ENCODE data around the gene LCE2B.
"Not testable (repeated sequence)": the region's sequence is repeated elsewhere in the genome, so short reads cannot be mapped to it uniquely, and the experiment has no call there.

Gene LCE2B

GRCh38 chr1:152685823-152686222 lies at the start of gene LCE2B:
LCE2B (plus strand) TSS chr1:152686123; CDS start chr1:152686844, 721 bp downstream.
- not testable (repeated sequence) for H3K36me3 Mint-ChIP-seq, H3K9me3 Mint-ChIP-seq, H3K27ac Mint-ChIP-seq, ATAC-seq, H3K4me1 Mint-ChIP-seq, H3K4me3 Mint-ChIP-seq
- H3K27me3 Mint-ChIP-seq, result peaks cover 51% of the 10 kb centered on the region

- no peak overlapping the region for H3K27ac Mint-ChIP-seq
- H3K4me1 Mint-ChIP-seq, result no peaks in the 10 kb centered on the region
- no peak for ATAC-seq
- H3K4me3 Mint-ChIP-seq, result no peak overlapping the region
- H3K36me3 Mint-ChIP-seq, result no peaks in the 10 kb centered on the region
- H3K27me3 Mint-ChIP-seq, result peaks cover 14% of the 10 kb centered on the region
- H3K9me3 Mint-ChIP-seq, result peaks cover 8% of the 10 kb centered on the region
These were observed 45.6 kb upstream of the LCE2B start for GRCh38 chr1:152640351-152640750.

GRCh38 chr1:152643945-152644344 lies 42.0 kb upstream of the LCE2B start:
- no peak overlapping the region for H3K27ac Mint-ChIP-seq
- no peak overlapping the region for H3K4me3 Mint-ChIP-seq
- peaks cover 6% of the 10 kb centered on the region for H3K9me3 Mint-ChIP-seq
- no peaks in the 10 kb centered on the region for H3K4me1 Mint-ChIP-seq
- H3K36me3 Mint-ChIP-seq, result no peaks in the 10 kb centered on the region
- H3K27me3 Mint-ChIP-seq, result peaks cover 43% of the 10 kb centered on the region
- ATAC-seq, result no peak

- H3K36me3 Mint-ChIP-seq, result no peaks in the 10 kb centered on the region
- no peak overlapping the region for H3K27ac Mint-ChIP-seq
- no peaks in the 10 kb centered on the region for H3K9me3 Mint-ChIP-seq
- ATAC-seq, result no peak
- H3K4me3 Mint-ChIP-seq, result no peak overlapping the region
- H3K4me1 Mint-ChIP-seq, result no peaks in the 10 kb centered on the region
- peaks cover 55% of the 10 kb centered on the region for H3K27me3 Mint-ChIP-seq
These were observed 40.8 kb upstream of the LCE2B start for GRCh38 chr1:152645146-152645545.

GRCh38 chr1:152646656-152647055 lies 39.3 kb upstream of the LCE2B start:
- no peak for ATAC-seq
- Mint-ChIP-seq H3K9me3 (no peaks in the 10 kb centered on the region), H3K27me3 (peaks cover 64% of the 10 kb centered on the region)

GRCh38 chr1:152654110-152654509 lies 31.8 kb upstream of the LCE2B start:
- H3K36me3 Mint-ChIP-seq, result no peaks in the 10 kb centered on the region
- H3K4me3 Mint-ChIP-seq, result no peak overlapping the region

More at GRCh38 chr1:152646656-152647055, 39.3 kb upstream of the LCE2B start:
- Mint-ChIP-seq H3K27ac (no peak overlapping the region), H3K4me3 (no peak overlapping the region), H3K4me1 (no peaks in the 10 kb centered on the region), H3K36me3 (no peaks in the 10 kb centered on the region)

GRCh38 chr1:152656459-152656858 lies 29.5 kb upstream of the LCE2B start:
- Mint-ChIP-seq H3K4me1 (peaks cover 5% of the 10 kb centered on the region), H3K9me3 (no peaks in the 10 kb centered on the region), H3K27ac (no peak overlapping the region), H3K27me3 (peaks cover 20% of the 10 kb centered on the region), H3K4me3 (no peak overlapping the region), H3K36me3 (no peaks in the 10 kb centered on the region)
- no peak for ATAC-seq

More at GRCh38 chr1:152654110-152654509, 31.8 kb upstream of the LCE2B start:
- Mint-ChIP-seq H3K4me1 (peaks cover 5% of the 10 kb centered on the region), H3K9me3 (no peaks in the 10 kb centered on the region), H3K27me3 (peaks cover 39% of the 10 kb centered on the region), H3K27ac (no peak overlapping the region)
- ATAC-seq, result no peak

GRCh38 chr1:152657677-152658076 lies 28.2 kb upstream of the LCE2B start:
- no peak overlapping the region for H3K27ac Mint-ChIP-seq
- no peak for ATAC-seq
- H3K36me3 Mint-ChIP-seq, result no peaks in the 10 kb centered on the region
- peaks cover 15% of the 10 kb centered on the region for H3K27me3 Mint-ChIP-seq
- peaks cover 5% of the 10 kb centered on the region for H3K4me1 Mint-ChIP-seq
- H3K4me3 Mint-ChIP-seq, result no peak overlapping the region
- H3K9me3 Mint-ChIP-seq, result no peaks in the 10 kb centered on the region

- Mint-ChIP-seq H3K36me3 (no peaks in the 10 kb centered on the region), H3K4me3 (no peak overlapping the region), H3K9me3 (no peaks in the 10 kb centered on the region), H3K27me3 (peaks cover 19% of the 10 kb centered on the region), H3K27ac (no peak overlapping the region), H3K4me1 (peaks cover 4% of the 10 kb centered on the region)
- ATAC-seq, result no peak
These were observed 27.3 kb upstream of the LCE2B start for GRCh38 chr1:152658649-152659048.

- H3K27ac Mint-ChIP-seq, result no peak within 1 kb of the TSS
- no peaks in the 10 kb centered on the region for H3K9me3 Mint-ChIP-seq
- H3K4me3 Mint-ChIP-seq, result no peak within 1 kb of the TSS
- H3K4me1 Mint-ChIP-seq, result no peaks in the 10 kb centered on the region
- H3K27me3 Mint-ChIP-seq, result peaks cover 27% of the 10 kb centered on the region
- no peaks in the 10 kb centered on the region for H3K36me3 Mint-ChIP-seq
- no peak for ATAC-seq
These were observed 22.8 kb upstream of the LCE2B start, which contains the start of gene LCE2D for GRCh38 chr1:152663098-152663497. LCE2D (plus strand) TSS chr1:152663380; CDS start chr1:152664106, 726 bp downstream.

- peaks cover 48% of the 10 kb centered on the region for H3K27me3 Mint-ChIP-seq
- not testable (repeated sequence) for H3K36me3 Mint-ChIP-seq, H3K27ac Mint-ChIP-seq, H3K4me1 Mint-ChIP-seq, H3K9me3 Mint-ChIP-seq, H3K4me3 Mint-ChIP-seq, ATAC-seq
These were observed 19.8 kb upstream of the LCE2B start for GRCh38 chr1:152666171-152666570.

- H3K36me3 Mint-ChIP-seq, result no peaks in the 10 kb centered on the region
- no peak overlapping the region for H3K27ac Mint-ChIP-seq
- ATAC-seq, result no peak
- no peaks in the 10 kb centered on the region for H3K4me1 Mint-ChIP-seq
- H3K4me3 Mint-ChIP-seq, result no peak overlapping the region
- peaks cover 45% of the 10 kb centered on the region for H3K27me3 Mint-ChIP-seq
- no peaks in the 10 kb centered on the region for H3K9me3 Mint-ChIP-seq
These were observed 18.3 kb upstream of the LCE2B start for GRCh38 chr1:152667648-152668047.

GRCh38 chr1:152673016-152673415 lies 12.9 kb upstream of the LCE2B start:
- no peak overlapping the region for H3K4me3 Mint-ChIP-seq
- no peaks in the 10 kb centered on the region for H3K4me1 Mint-ChIP-seq
- H3K27me3 Mint-ChIP-seq, result peaks cover 51% of the 10 kb centered on the region
- H3K27ac Mint-ChIP-seq, result no peak overlapping the region
- H3K36me3 Mint-ChIP-seq, result no peaks in the 10 kb centered on the region
- no peaks in the 10 kb centered on the region for H3K9me3 Mint-ChIP-seq
- ATAC-seq, result no peak

- not testable (repeated sequence) for H3K4me1 Mint-ChIP-seq, H3K36me3 Mint-ChIP-seq, H3K4me3 Mint-ChIP-seq, H3K27ac Mint-ChIP-seq, ATAC-seq, H3K9me3 Mint-ChIP-seq
- peaks cover 56% of the 10 kb centered on the region for H3K27me3 Mint-ChIP-seq
These were observed 10.9 kb upstream of the LCE2B start, which contains the start of gene LCE2C for GRCh38 chr1:152674983-152675382. LCE2C (plus strand) TSS chr1:152675279; CDS start chr1:152676016, 737 bp downstream.

- no peaks in the 10 kb centered on the region for H3K36me3 Mint-ChIP-seq
- ATAC-seq, result no peak
These were observed 6.5 kb upstream of the LCE2B start for GRCh38 chr1:152679459-152679858.

GRCh38 chr1:152681616-152682015 lies 4.3 kb upstream of the LCE2B start:
- H3K27ac Mint-ChIP-seq, result no peak overlapping the region
- no peaks in the 10 kb centered on the region for H3K36me3 Mint-ChIP-seq
- ATAC-seq, result no peak
- no peaks in the 10 kb centered on the region for H3K4me1 Mint-ChIP-seq
- H3K27me3 Mint-ChIP-seq, result peaks cover 52% of the 10 kb centered on the region
- no peaks in the 10 kb centered on the region for H3K9me3 Mint-ChIP-seq
- no peak overlapping the region for H3K4me3 Mint-ChIP-seq

More at GRCh38 chr1:152679459-152679858, 6.5 kb upstream of the LCE2B start:
- H3K27ac Mint-ChIP-seq, result no peak overlapping the region
- H3K4me1 Mint-ChIP-seq, result no peaks in the 10 kb centered on the region
- H3K4me3 Mint-ChIP-seq, result no peak overlapping the region
- no peaks in the 10 kb centered on the region for H3K9me3 Mint-ChIP-seq
- peaks cover 59% of the 10 kb centered on the region for H3K27me3 Mint-ChIP-seq

- Mint-ChIP-seq H3K9me3 (no peaks in the 10 kb centered on the region), H3K36me3 (no peaks in the 10 kb centered on the region), H3K4me1 (no peaks in the 10 kb centered on the region), H3K27me3 (peaks cover 54% of the 10 kb centered on the region), H3K4me3 (no peak overlapping the region), H3K27ac (no peak overlapping the region)
- no peak for ATAC-seq
These were observed 2.1 kb upstream of the LCE2B start for GRCh38 chr1:152683846-152684245.

Measured in stimulated activated memory B cell treated with anti-CD40 and anti-IgM and Interleukin-4, amounts not matched to agents 10 μg/mL and 1 μg/mL and 100 μg/mL, for 72 hours (primary cell).